OCI-LY7 (cell line): ENCODE data around the gene CACNA2D2. TPM values are rescaled to one million over a fixed set of nuclear protein-coding genes. Genes with fewer than 3 reads are reported as not detected.

Source experiments
- BruUV-seq: library from RNA; stranded (reverse); fragments of 400-500 nt; replicated peaks from 2 replicates; lab custom pipeline; 2021; lab: Mats Ljungman, UMichigan
- CTCF ChIA-PET: fragments of 300-600 bp; sonication (Branson Sonifier 250); formaldehyde crosslinking; loops from one replicate; lab custom pipeline; 2022; ENCODE audit warnings: antibody characterized with exemption; ENCODE audit not compliant: unreplicated experiment; lab: Charles Lee
- POLR2A ChIA-PET: fragments of 300-600 bp; sonication (Branson Sonifier 250); formaldehyde crosslinking; loops from one replicate; lab custom pipeline; 2022; ENCODE audit warnings: antibody characterized with exemption; lab: Charles Lee
- DNase-seq: peaks from one replicate; pipeline ENCODE4 v3.0.0-alpha.2; 2015; ENCODE audit warnings: low spot score
- H2AFZ ChIP-seq: fragments of 200-600 bp; sonication (generic), shearing (Covaris generic); 2 replicates; pipeline ENCODE4 v1.6.1; 2014; ENCODE audit warnings: mild to moderate bottlenecking, antibody characterized with exemption, low read length, moderate library complexity
- H3K27ac ChIP-seq: fragments of 200-600 bp; sonication (generic); 2 replicates; pipeline ENCODE4 v1.5.1; 2014; ENCODE audit warnings: mixed run types, low read depth, mild to moderate bottlenecking, moderate library complexity, low read length, inconsistent platforms; ENCODE audit not compliant: poor library complexity, severe bottlenecking
- H3K36me3 ChIP-seq: fragments of 200-600 bp; sonication (generic); 2 replicates; pipeline ENCODE4 v1.6.1; 2014; ENCODE audit warnings: mild to moderate bottlenecking, antibody characterized with exemption, low read length, moderate library complexity, mixed read lengths; ENCODE audit not compliant: insufficient read depth
- H3K4me1 ChIP-seq: fragments of 200-600 bp; sonication (generic); 2 replicates; pipeline ENCODE4 v1.5.1; 2014; ENCODE audit warnings: mild to moderate bottlenecking, low read length; ENCODE audit not compliant: insufficient read depth, poor library complexity, severe bottlenecking
- H3K4me2 ChIP-seq: fragments of 200-600 bp; sonication (generic); 2 replicates; pipeline ENCODE4 v1.6.1; 2014; ENCODE audit warnings: mild to moderate bottlenecking, low read length
- H3K4me3 ChIP-seq: fragments of 200-600 bp; sonication (generic); 2 replicates; pipeline ENCODE4 v1.5.1; 2014; ENCODE audit warnings: mild to moderate bottlenecking, low read depth, low read length; ENCODE audit not compliant: poor library complexity, severe bottlenecking
- H3K79me2 ChIP-seq: fragments of 200-600 bp; sonication (generic); 2 replicates; pipeline ENCODE4 v1.6.1; 2016; ENCODE audit warnings: low read depth, mild to moderate bottlenecking, low read length, moderate library complexity, mixed read lengths; ENCODE audit not compliant: insufficient read depth
- H3K9me2 ChIP-seq: fragments of 200-600 bp; sonication (generic); 2 replicates; pipeline ENCODE4 v1.6.1; 2016; ENCODE audit warnings: mild to moderate bottlenecking, low read length, mixed read lengths; ENCODE audit not compliant: insufficient read depth
- H3K9me3 ChIP-seq: fragments of 200-600 bp; sonication (generic); 2 replicates; pipeline ENCODE4 v1.6.1; 2014; ENCODE audit warnings: mild to moderate bottlenecking, mixed run types, low read length, mixed read lengths
- H4K20me1 ChIP-seq: fragments of 200-600 bp; sonication (generic); 2 replicates; pipeline ENCODE4 v1.6.1; 2014; ENCODE audit warnings: mild to moderate bottlenecking, antibody characterized with exemption, low read length, moderate library complexity, mixed read lengths; ENCODE audit not compliant: insufficient read depth
- CTCF ChIP-seq: fragments of 200-600 bp; sonication (generic); conservative IDR thresholded peaks from 2 replicates; pipeline ENCODE4 v1.5.1; 2014; ENCODE audit warnings: mild to moderate bottlenecking, antibody characterized with exemption, low read length, moderate library complexity, mixed read lengths
- EZH2phosphoT487 ChIP-seq: fragments of 200-600 bp; sonication (generic); IDR thresholded peaks from 2 replicates; pipeline ENCODE4 v1.6.1; 2018; ENCODE audit warnings: low read depth, borderline replicate concordance, mild to moderate bottlenecking, mixed run types, antibody characterized with exemption, low read length, moderate library complexity, mixed read lengths
- intact Hi-C: fragments of 100-400 bp; cut with micrococcal nuclease; formaldehyde crosslinking; loops from one replicate; pipeline ENCODE4 v1.10.0; 2022; ENCODE audit not compliant: unreplicated experiment
- total RNA-seq, 2 experiments: library from RNA; depleted of rRNA in 1 of 2; stranded (reverse); fragments of >200 nt in 1 of 2; shearing (Covaris generic) in 1 of 2; gene quantifications; 2 replicates each; pipeline ENCODE4 v1.2.3, GENCODE V29; 2014 to 2022

CACNA2D2 gene
- total RNA-seq, 2 experiments from 2014 or later, result 0.09 to 0.21 TPM

- no TSS peak for BruUV-seq
- H2AFZ ChIP-seq, result no peak overlapping the region
- ChIA-PET POLR2A (interaction anchor here (0.5 to 1.5 kb wide), 2 partner anchors 17 to 1083 kb away, joined by 4 to 5 read pairs; no protein-coding TSS in a partner anchor), CTCF (interaction anchor here (0.6 to 0.8 kb wide), 2 partner anchors 39 to 1658 kb away, joined by 3 read pairs; no protein-coding TSS in a partner anchor)
- no peak overlapping the region for H3K4me3 ChIP-seq
- no peak for DNase-seq
- H3K27ac ChIP-seq, result no peak overlapping the region
- H3K9me3 ChIP-seq, result no peaks in the 10 kb centered on the region
- intact Hi-C loops, result loop anchor here (5.0 kb wide), 1 partner anchor 213 kb away; the partner anchor contains the start of genes C3orf18 and HEMK1
- no peaks in the 10 kb centered on the region for H3K9me2 ChIP-seq
- 0 out of 2 replicates have a peak, but pooled peaks cover 4% of the 10 kb centered on the region for H4K20me1 ChIP-seq
- TF ChIP-seq EZH2phosphoT487 (no peak), CTCF (no peak)
- peaks cover 54% of the 10 kb centered on the region for H3K4me1 ChIP-seq
- H3K79me2 ChIP-seq, result peaks cover 31% of the 10 kb centered on the region; the same call in 1 of the 2 replicates
- H3K36me3 ChIP-seq, result peaks cover 42% of the 10 kb centered on the region
- H3K4me2 ChIP-seq, result no peak overlapping the region
Observed at GRCh38 chr3:50354186-50354764, 149.2 kb downstream of the CACNA2D2 start.

GRCh38 chr3:50353245-50354004 is 150.0 kb downstream of the CACNA2D2 start:
- CTCF ChIA-PET, result interaction anchor here (0.8 kb wide), 1 partner anchor 38 kb away, joined by 3 read pairs; no protein-coding TSS in a partner anchor
- Histone ChIP-seq H3K9me2 (no peaks in the 10 kb centered on the region), H2AFZ (no peak overlapping the region), H3K9me3 (no peaks in the 10 kb centered on the region), H3K27ac (no peak overlapping the region), H3K4me3 (no peak overlapping the region), H3K4me2 (no peak overlapping the region), H3K79me2 (peaks cover 25% of the 10 kb centered on the region; the same call in 1 of the 2 replicates), H3K36me3 (peaks cover 46% of the 10 kb centered on the region), H3K4me1 (peaks cover 52% of the 10 kb centered on the region), H4K20me1 (0 out of 2 replicates have a peak, but pooled peaks cover 4% of the 10 kb centered on the region)
- intact Hi-C loops, result loop anchor here (5.0 kb wide), 1 partner anchor 214 kb away; the partner anchor contains the start of genes C3orf18 and HEMK1
- no peak for DNase-seq
- POLR2A ChIA-PET, result interaction anchor here (1.5 kb wide), 1 partner anchor 16 kb away, joined by 4 read pairs; no protein-coding TSS in a partner anchor
- no TSS peak for BruUV-seq
- TF ChIP-seq EZH2phosphoT487 (no peak), CTCF (no peak)
